ENCODE results near the gene PRSS38.

PRSS38 gene

DNA sequence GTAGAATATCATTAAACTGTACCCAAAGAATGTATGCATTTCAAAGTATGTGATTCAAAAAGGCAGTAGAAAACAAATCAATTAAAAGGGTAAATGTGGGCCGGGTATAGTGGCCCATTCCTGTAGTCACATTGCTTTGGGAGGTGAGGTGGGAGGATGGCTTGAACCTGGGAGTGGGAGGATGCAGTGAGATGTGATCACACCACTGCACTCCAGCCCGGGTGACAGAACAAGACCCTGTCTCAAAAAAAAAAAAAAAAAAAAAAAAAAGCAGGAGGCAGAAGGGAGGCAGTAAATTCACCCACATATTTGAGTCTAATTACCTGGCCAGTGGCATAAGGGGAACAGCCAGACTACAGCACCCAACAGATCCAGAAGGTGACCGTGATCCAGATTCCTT is 17.9 kb upstream of the PRSS38 start:
- H3K4me1 ChIP-seq (ENCODE audit: control insufficient read depth in 1 of 2, insufficient read depth in 1 of 2, low read depth in 1 of 2, low read length in 1 of 2) = no peaks in the 10 kb centered on the region
- no peaks in the 10 kb centered on the region for H3K36me3 ChIP-seq
- no peaks in the 10 kb centered on the region for H3K9me3 ChIP-seq
- H3K27ac ChIP-seq = no peak overlapping the region
- H3K27me3 ChIP-seq = peaks cover 3% of the 10 kb centered on the region
- TF ChIP-seq, protein P1, sequence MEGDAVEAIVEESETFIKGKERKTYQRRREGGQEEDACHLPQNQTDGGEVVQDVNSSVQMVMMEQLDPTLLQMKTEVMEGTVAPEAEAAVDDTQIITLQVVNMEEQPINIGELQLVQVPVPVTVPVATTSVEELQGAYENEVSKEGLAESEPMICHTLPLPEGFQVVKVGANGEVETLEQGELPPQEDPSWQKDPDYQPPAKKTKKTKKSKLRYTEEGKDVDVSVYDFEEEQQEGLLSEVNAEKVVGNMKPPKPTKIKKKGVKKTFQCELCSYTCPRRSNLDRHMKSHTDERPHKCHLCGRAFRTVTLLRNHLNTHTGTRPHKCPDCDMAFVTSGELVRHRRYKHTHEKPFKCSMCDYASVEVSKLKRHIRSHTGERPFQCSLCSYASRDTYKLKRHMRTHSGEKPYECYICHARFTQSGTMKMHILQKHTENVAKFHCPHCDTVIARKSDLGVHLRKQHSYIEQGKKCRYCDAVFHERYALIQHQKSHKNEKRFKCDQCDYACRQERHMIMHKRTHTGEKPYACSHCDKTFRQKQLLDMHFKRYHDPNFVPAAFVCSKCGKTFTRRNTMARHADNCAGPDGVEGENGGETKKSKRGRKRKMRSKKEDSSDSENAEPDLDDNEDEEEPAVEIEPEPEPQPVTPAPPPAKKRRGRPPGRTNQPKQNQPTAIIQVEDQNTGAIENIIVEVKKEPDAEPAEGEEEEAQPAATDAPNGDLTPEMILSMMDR (IDR thresholded peaks at IDR 0.05) = no peak
- H3K4me3 ChIP-seq (ENCODE audit: low read depth in 1 of 2, low read length in 1 of 2) = no peak overlapping the region

DNA sequence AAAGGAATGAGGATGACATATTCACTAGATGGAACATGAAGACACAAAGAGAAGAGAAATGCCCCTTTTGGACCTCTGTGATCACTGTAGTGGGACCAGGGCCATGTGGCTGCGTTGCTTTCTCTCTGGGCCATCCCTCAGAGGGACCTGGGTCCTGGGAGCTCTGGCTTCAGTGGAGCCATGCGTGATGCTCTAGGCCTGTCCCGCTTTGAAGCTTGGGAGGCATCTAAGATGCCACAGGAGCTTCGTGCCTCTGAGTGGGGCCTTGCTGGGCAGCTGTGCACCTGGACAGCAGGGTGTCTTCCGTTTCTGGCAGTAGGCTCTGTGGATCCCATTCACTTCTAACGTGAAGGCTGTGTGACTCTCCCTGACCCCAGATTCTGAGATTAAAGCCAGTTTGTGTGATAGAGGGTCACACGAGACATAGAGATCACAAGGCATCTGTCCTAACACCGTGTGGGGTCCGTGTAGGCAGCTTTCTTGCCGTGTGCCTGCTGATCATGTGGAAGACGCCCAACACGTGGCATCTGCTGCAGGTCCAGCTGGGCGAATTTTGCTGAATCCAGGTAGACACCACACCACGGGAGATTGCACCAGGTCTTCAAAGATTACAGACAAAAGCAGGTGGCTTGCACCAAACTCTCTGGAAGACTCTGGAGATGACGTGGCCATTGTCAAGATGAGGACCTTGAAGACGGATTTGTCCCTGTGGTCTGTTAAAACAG is 17.2 kb upstream of the PRSS38 start:
- no peaks in the 10 kb centered on the region for H3K36me3 ChIP-seq
- H3K27me3 ChIP-seq = peaks cover 3% of the 10 kb centered on the region
- no peak overlapping the region for H3K27ac ChIP-seq
- H3K9me3 ChIP-seq = no peaks in the 10 kb centered on the region
- H3K4me3 ChIP-seq (ENCODE audit: low read depth in 1 of 2, low read length in 1 of 2) = no peak overlapping the region
- TF ChIP-seq, protein P1 (IDR thresholded peaks at IDR 0.05) = no peak
- no peaks in the 10 kb centered on the region for H3K4me1 ChIP-seq (ENCODE audit: control insufficient read depth in 1 of 2, insufficient read depth in 1 of 2, low read depth in 1 of 2, low read length in 1 of 2)

DNA sequence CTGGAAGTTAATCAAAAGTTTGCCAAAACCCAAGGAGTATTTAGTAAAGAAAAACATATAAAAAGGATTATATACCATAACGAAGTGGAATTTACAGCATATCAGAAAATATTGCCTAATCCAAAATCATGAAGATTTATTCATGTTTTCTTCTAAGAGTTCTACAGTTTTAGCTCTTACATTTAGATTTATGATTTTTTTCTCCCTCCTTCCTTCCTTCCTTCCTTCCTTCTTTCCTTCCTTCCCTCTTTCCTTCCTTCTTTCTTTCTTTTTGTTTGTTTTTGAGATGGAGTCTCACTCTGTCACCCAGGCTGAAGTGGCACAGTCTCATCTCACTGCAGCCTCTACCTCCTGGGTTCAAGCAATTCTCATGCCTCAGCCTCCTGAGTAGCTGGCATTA is 15.7 kb upstream of the PRSS38 start:
- Histone ChIP-seq H3K4me1 (ENCODE audit: control insufficient read depth in 1 of 2, insufficient read depth in 1 of 2, low read depth in 1 of 2, low read length in 1 of 2) (no peaks in the 10 kb centered on the region), H3K36me3 (no peaks in the 10 kb centered on the region), H3K9me3 (no peaks in the 10 kb centered on the region), H3K4me3 (ENCODE audit: low read depth in 1 of 2, low read length in 1 of 2) (no peak overlapping the region), H3K27me3 (peaks cover 3% of the 10 kb centered on the region), H3K27ac (no peak overlapping the region)
- TF ChIP-seq, protein P1 (IDR thresholded peaks at IDR 0.05) = no peak

DNA sequence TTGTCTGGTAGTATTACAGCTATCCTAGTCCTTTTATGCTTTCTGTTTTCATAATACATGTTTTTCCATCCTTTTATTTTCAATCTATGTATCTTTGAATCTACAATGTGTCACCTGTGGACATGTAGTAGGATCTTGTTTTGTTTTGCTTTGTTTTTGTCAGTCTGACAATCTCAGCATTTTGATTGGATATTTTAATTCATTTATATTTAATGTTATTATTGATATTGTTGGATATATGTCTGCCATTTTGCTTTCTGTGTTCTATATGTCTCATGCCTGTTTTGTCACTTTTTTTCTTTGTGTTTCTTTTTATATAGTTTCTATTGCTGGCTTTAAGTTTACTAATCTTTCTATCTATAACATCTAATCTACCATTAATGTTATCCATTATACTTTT is 11.5 kb upstream of the PRSS38 start:
- no peaks in the 10 kb centered on the region for H3K4me1 ChIP-seq (ENCODE audit: control insufficient read depth in 1 of 2, insufficient read depth in 1 of 2, low read depth in 1 of 2, low read length in 1 of 2)
- no peak overlapping the region for H3K4me3 ChIP-seq (ENCODE audit: low read depth in 1 of 2, low read length in 1 of 2)
- no peaks in the 10 kb centered on the region for H3K9me3 ChIP-seq
- TF ChIP-seq, protein P1 (IDR thresholded peaks at IDR 0.05) = no peak
- H3K36me3 ChIP-seq = no peaks in the 10 kb centered on the region
- no peak overlapping the region for H3K27ac ChIP-seq
- H3K27me3 ChIP-seq = peaks cover under 1% of the 10 kb centered on the region

DNA sequence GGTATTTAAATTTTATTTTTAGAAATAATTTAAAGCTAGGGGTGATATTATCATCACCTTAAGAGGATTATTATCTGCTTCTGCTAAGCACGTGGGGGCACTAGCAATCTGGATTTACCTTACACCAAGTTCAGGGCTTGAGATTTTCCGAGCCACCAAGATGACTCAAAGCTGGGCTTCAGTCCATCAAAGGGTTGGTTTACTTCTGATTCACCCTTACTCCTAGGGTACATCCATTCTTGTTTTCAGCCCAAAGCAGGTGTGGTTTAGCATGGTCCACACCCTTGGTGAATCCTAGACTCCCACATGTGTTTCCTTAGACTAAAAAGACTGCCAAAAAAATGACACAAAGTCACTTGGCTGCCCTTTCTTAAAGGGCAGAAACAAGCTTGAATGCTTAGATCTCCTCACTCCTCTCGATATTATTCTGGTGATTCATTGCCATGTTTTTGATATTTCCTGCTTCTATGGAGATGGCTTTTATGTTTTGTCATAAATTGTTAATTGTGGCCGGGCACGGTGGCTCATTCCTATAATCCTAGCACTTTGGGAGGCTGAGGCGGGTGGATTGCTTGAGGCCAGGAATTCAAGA is 9.8 kb upstream of the PRSS38 start:
- TF ChIP-seq, protein P1 (IDR thresholded peaks at IDR 0.05) = no peak
- no peaks in the 10 kb centered on the region for H3K9me3 ChIP-seq
- no peak overlapping the region for H3K27ac ChIP-seq
- H3K4me3 ChIP-seq (ENCODE audit: low read depth in 1 of 2, low read length in 1 of 2) = no peak overlapping the region
- no peaks in the 10 kb centered on the region for H3K27me3 ChIP-seq
- no peaks in the 10 kb centered on the region for H3K36me3 ChIP-seq
- no peaks in the 10 kb centered on the region for H3K4me1 ChIP-seq (ENCODE audit: control insufficient read depth in 1 of 2, insufficient read depth in 1 of 2, low read depth in 1 of 2, low read length in 1 of 2)
